SU-DHL-6 (cell line): ENCODE measurements around the gene GRK3.

ENCODE experiments used
- EZH2phosphoT487 ChIP-seq: fragments of 200-600 bp; sonication (generic), shearing (Covaris generic); conservative IDR thresholded peaks from 2 replicates; pipeline ENCODE4 v1.6.1; 2018; ENCODE audit warnings: mild to moderate bottlenecking, antibody characterized with exemption, low read length, moderate library complexity, mixed read lengths
- TF ChIP-seq, protein P1 (sequence below): fragments of 200-600 bp; sonication (generic); IDR thresholded peaks from one replicate; pipeline ENCODE4 v1.5.1; 2017; ENCODE audit warnings: antibody characterized with exemption, mild to moderate bottlenecking, low read length, moderate library complexity; ENCODE audit not compliant: insufficient read depth, poor library complexity, severe bottlenecking

DNA sequence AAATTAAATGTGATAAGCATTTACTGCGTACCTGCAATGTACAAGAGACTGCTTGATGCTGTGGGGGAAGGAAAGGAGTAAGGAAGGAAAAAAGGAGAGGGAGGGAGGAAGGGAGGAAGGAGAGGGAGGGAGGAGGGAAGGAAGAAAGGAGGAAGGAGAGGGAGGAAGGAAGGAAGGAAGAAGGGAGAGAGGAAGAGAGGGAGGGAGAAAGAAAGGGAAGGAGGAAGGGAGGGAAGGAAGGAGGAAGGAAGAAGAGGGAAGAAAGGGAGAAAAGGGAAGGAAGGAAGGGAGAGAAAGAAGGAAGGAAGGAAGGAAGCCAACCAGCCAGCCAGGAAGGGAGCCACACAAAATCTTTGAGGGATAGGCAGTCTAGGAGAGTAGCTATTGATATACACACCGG lies 133.5 kb downstream of the GRK3 start:
- TF ChIP-seq, protein P1, sequence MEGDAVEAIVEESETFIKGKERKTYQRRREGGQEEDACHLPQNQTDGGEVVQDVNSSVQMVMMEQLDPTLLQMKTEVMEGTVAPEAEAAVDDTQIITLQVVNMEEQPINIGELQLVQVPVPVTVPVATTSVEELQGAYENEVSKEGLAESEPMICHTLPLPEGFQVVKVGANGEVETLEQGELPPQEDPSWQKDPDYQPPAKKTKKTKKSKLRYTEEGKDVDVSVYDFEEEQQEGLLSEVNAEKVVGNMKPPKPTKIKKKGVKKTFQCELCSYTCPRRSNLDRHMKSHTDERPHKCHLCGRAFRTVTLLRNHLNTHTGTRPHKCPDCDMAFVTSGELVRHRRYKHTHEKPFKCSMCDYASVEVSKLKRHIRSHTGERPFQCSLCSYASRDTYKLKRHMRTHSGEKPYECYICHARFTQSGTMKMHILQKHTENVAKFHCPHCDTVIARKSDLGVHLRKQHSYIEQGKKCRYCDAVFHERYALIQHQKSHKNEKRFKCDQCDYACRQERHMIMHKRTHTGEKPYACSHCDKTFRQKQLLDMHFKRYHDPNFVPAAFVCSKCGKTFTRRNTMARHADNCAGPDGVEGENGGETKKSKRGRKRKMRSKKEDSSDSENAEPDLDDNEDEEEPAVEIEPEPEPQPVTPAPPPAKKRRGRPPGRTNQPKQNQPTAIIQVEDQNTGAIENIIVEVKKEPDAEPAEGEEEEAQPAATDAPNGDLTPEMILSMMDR = no peak
- TF ChIP-seq EZH2phosphoT487 = no peak
